Gastroesophageal sphincter (tissue), 4 donors: ENCODE data around the gene FABP3. TPM values are rescaled to one million over a fixed set of nuclear protein-coding genes. Genes with fewer than 3 reads are reported as not detected.
A peak's percentile ranks its signal among the peaks of the same experiment; 100 is the strongest.

Experiments used
- ATAC-seq: fragments of 150-250 bp; one replicate; pipeline ENCODE4 v1.9.1; 2016; ENCODE audit warnings: mild to moderate bottlenecking, moderate library complexity
- H3K27ac ChIP-seq, 4 donors: fragments of 200-600 bp; sonication (generic) in 3 of 4; 1 replicate in 3 of 4; 2 replicates in 1 of 4; pipeline ENCODE4 v1.5.1; 2016 to 2019
- H3K27me3 ChIP-seq: fragments of 200-600 bp; sonication (generic); one replicate; pipeline ENCODE4 v1.5.1; 2019
- H3K36me3 ChIP-seq, 2 donors: fragments of 200-600 bp; sonication (generic); one replicate each; pipeline ENCODE4 v1.5.1; 2019; ENCODE audit warnings: control low read depth in 1 of 2
- H3K4me1 ChIP-seq, 3 donors: fragments of 200-600 bp; sonication (generic); 1 replicate in 2 of 3; 2 replicates in 1 of 3; pipeline ENCODE4 v1.5.1; 2016 to 2019; ENCODE audit warnings: control low read depth in 2 of 3
- H3K4me3 ChIP-seq, 2 donors: fragments of 200-600 bp; sonication (generic); one replicate each; pipeline ENCODE4 v1.5.1; 2019; ENCODE audit warnings: mild to moderate bottlenecking in 1 of 2, moderate library complexity in 1 of 2
- H3K9me3 ChIP-seq, 3 donors: fragments of 200-600 bp; sonication (generic); one replicate each; pipeline ENCODE4 v1.5.1; 2017 to 2019; ENCODE audit warnings: control low read depth in 2 of 3
- CTCF ChIP-seq, 4 experiments: fragments of 200-600 bp in 2 of 4; fragments of 450-650 bp in 2 of 4; sonication (generic) in 1 of 4; IDR thresholded peaks; one replicate each; pipeline ENCODE4 v1.5.1; 2017 to 2019; ENCODE audit warnings: antibody characterized with exemption in 4 of 4, mild to moderate bottlenecking in 2 of 4, moderate library complexity in 2 of 4
- EP300 ChIP-seq: sonication (generic); formaldehyde crosslinking; IDR thresholded peaks from one replicate; pipeline ENCODE4 v1.6.1; 2017; ENCODE audit warnings: antibody characterized with exemption, mild to moderate bottlenecking
- POLR2A ChIP-seq, 2 donors: fragments of 450-650 bp; IDR thresholded peaks; one replicate each; pipeline ENCODE4 v1.6.1; 2017; ENCODE audit warnings: antibody characterized with exemption in 2 of 2, mild to moderate bottlenecking in 2 of 2, moderate library complexity in 1 of 2
- POLR2AphosphoS5 ChIP-seq: sonication (generic); formaldehyde crosslinking; IDR thresholded peaks from one replicate; pipeline ENCODE4 v1.6.1; 2017; ENCODE audit warnings: antibody characterized with exemption
- WGBS, 2 donors: methylation state at CpG; one replicate each; pipeline ENCODE4 v1.1.5; 2018; ENCODE audit warnings: low coverage in 1 of 2; 5-methylcytosine and 5-hydroxymethylcytosine counted together
- total RNA-seq, 4 donors: library from RNA; depleted of rRNA; stranded (reverse); fragments of >200 nt; gene quantifications; one replicate each; pipeline ENCODE4 v1.1.0, GENCODE V29; 2016

The FABP3 gene
- total RNA-seq, 4 donors from 2014 or later = 25.8 to 39.4 (median 32.9) TPM

- peak; percentile 29 for ATAC-seq
- Histone ChIP-seq H3K36me3 (peaks cover 0 to 40% of the 10 kb centered on the region in 2 donors), H3K4me1 (peaks cover 0 to 71% (median 15%) of the 10 kb centered on the region in 3 donors), H3K27ac (peak overlapping the region; percentile 27 to 90 (median 76)), H3K9me3 (no peaks in the 10 kb centered on the region), H3K27me3 (no peaks in the 10 kb centered on the region), H3K4me3 (no peak overlapping the region)
- WGBS, 2 donors = 90% methylated on average over 3 of the region's 3 CpGs; no CpG with 5 or more reads in 1 of the 2 donors
- TF ChIP-seq EP300 = no peak
- TF ChIP-seq POLR2AphosphoS5 = peak; percentile 43
Observed at GRCh38 chr1:31368611-31369107, 4.2 kb downstream of the FABP3 start.

GRCh38 chr1:31366796-31367195 is 6.1 kb downstream of the FABP3 start:
- H3K27ac ChIP-seq = peak overlapping the region in 1 of 4 donors; percentile 23
- no peak for ATAC-seq
- H3K4me1 ChIP-seq = peaks cover 0 to 52% (median under 1%) of the 10 kb centered on the region in 3 donors
- H3K27me3 ChIP-seq = no peaks in the 10 kb centered on the region
- peaks cover 0 to 54% of the 10 kb centered on the region in 2 donors for H3K36me3 ChIP-seq
- WGBS, 2 donors = 47% methylated on average over 2 of the region's 2 CpGs; no CpG with 5 or more reads in 1 of the 2 donors
- TF ChIP-seq EP300 (no peak), CTCF (IDR thresholded peaks at IDR 0.05) (no peak)
- no peak overlapping the region for H3K4me3 ChIP-seq
- H3K9me3 ChIP-seq = no peaks in the 10 kb centered on the region

- peaks cover 0 to 71% of the 10 kb centered on the region in 2 donors for H3K36me3 ChIP-seq
- H3K4me3 ChIP-seq = no peak overlapping the region
- peak overlapping the region; percentile 6 to 54 (median 44) for H3K27ac ChIP-seq
- no peaks in the 10 kb centered on the region for H3K9me3 ChIP-seq
- TF ChIP-seq EP300 = no peak
- no peak for TF ChIP-seq POLR2AphosphoS5
- no peak for TF ChIP-seq POLR2A (IDR thresholded peaks at IDR 0.05)
- TF ChIP-seq CTCF (IDR thresholded peaks at IDR 0.05) = no peak
- peaks cover 0 to 32% (median 0%) of the 10 kb centered on the region in 3 donors for H3K4me1 ChIP-seq
- ATAC-seq = no peak
- WGBS, 2 donors = 62 to 75% methylated on average over 2 to 3 of the region's 3 CpGs
- no peaks in the 10 kb centered on the region for H3K27me3 ChIP-seq
Observed at GRCh38 chr1:31364561-31365250, 8.2 kb downstream of the FABP3 start.

- peaks cover 0 to 90% of the 10 kb centered on the region in 2 donors for H3K36me3 ChIP-seq
- no peak overlapping the region for H3K27ac ChIP-seq
- ATAC-seq = no peak
- peaks cover 0 to 15% (median 0%) of the 10 kb centered on the region in 3 donors for H3K4me1 ChIP-seq
- no peak overlapping the region for H3K4me3 ChIP-seq
- no peaks in the 10 kb centered on the region for H3K9me3 ChIP-seq
- no peaks in the 10 kb centered on the region for H3K27me3 ChIP-seq
- TF ChIP-seq EP300 = no peak
- no peak for TF ChIP-seq CTCF (IDR thresholded peaks at IDR 0.05)
- 56 to 80% methylated on average over 1 of the region's 3 CpGs for WGBS, 2 donors
Observed at GRCh38 chr1:31362032-31362431, 10.8 kb downstream of the FABP3 start.

GRCh38 chr1:31361607-31362006 is 11.3 kb downstream of the FABP3 start:
- no peak for ATAC-seq

GRCh38 chr1:31356427-31356826 is 16.4 kb downstream of the FABP3 start:
- Histone ChIP-seq H3K27me3 (no peaks in the 10 kb centered on the region), H3K4me1 (peaks cover 0 to 6% (median 0%) of the 10 kb centered on the region in 3 donors), H3K4me3 (no peak overlapping the region), H3K9me3 (no peaks in the 10 kb centered on the region), H3K36me3 (peaks cover 0 to 87% of the 10 kb centered on the region in 2 donors), H3K27ac (no peak overlapping the region)
- 92 to 100% methylated on average over 1 to 2 of the region's 2 CpGs for WGBS, 2 donors
- TF ChIP-seq EP300 = no peak
- ATAC-seq = no peak

More at GRCh38 chr1:31361607-31362006, 11.3 kb downstream of the FABP3 start:
- Histone ChIP-seq H3K4me3 (no peak overlapping the region), H3K9me3 (no peaks in the 10 kb centered on the region), H3K27me3 (no peaks in the 10 kb centered on the region), H3K27ac (no peak overlapping the region), H3K4me1 (peaks cover 0 to 15% (median 0%) of the 10 kb centered on the region in 3 donors), H3K36me3 (peaks cover 0 to 89% of the 10 kb centered on the region in 2 donors)
- WGBS, 2 donors = 99 to 100% methylated on average over 5 to 6 of the region's 6 CpGs
- TF ChIP-seq POLR2AphosphoS5 = no peak
